ENCODE data around the gene PAX7.

DNA sequence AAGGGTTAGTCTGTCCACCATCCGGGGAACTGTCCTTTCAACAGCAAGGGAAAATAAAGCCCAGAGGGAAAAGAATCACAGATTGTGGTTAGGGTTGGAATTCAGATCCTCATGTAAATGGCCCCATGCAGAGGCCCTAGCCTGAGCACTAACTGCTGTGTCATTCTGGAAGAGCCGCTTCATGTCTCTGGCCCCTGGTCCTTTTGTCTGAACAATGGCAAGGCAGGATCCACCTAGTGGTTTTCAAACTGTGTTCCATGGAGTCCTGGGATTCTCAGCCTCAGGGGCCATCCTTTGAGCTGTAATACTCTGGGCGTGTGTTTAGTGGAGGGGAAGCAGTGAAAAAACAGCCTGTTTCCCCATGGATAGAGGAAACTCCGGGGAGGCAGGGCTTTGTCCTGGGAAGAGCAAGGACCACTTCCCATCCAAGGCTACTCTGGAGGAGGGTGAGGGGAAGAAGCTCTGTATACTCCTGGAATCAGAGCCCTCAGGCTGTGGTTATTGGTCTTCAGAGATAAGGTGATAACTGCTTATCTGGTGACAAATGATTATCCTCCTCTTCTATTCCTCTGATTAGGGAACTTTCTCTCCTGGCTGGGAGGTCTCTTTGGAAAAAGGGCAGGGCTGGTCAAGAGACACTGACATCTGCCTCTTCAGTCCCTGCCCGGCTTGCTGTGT lies 19.2 kb downstream of the PAX7 start:
- TF ChIP-seq, protein P1, sequence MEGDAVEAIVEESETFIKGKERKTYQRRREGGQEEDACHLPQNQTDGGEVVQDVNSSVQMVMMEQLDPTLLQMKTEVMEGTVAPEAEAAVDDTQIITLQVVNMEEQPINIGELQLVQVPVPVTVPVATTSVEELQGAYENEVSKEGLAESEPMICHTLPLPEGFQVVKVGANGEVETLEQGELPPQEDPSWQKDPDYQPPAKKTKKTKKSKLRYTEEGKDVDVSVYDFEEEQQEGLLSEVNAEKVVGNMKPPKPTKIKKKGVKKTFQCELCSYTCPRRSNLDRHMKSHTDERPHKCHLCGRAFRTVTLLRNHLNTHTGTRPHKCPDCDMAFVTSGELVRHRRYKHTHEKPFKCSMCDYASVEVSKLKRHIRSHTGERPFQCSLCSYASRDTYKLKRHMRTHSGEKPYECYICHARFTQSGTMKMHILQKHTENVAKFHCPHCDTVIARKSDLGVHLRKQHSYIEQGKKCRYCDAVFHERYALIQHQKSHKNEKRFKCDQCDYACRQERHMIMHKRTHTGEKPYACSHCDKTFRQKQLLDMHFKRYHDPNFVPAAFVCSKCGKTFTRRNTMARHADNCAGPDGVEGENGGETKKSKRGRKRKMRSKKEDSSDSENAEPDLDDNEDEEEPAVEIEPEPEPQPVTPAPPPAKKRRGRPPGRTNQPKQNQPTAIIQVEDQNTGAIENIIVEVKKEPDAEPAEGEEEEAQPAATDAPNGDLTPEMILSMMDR (IDR thresholded peaks at IDR 0.05; ENCODE audit: borderline replicate concordance, extremely low read depth, low read length, poor library complexity, severe bottlenecking), result no peak
- TF ChIP-seq EZH2 (IDR thresholded peaks at IDR 0.05; ENCODE audit: borderline replicate concordance, low read depth, low read length, severe bottlenecking), result no peak
